Left lung (tissue), 10 donors: Measurements from ENCODE around the gene FLII. TPM values are rescaled to one million over a fixed set of nuclear protein-coding genes. Genes with fewer than 3 reads are reported as not detected.
A peak's percentile ranks its signal among the peaks of the same experiment; 100 is the strongest.

ENCODE experiments used
- ATAC-seq: fragments of 200-7000 bp; cut with Tn5 transposase; one replicate; pipeline ENCODE4 v1.9.1; 2020; ENCODE audit warnings: moderate library complexity
- DNase-seq, 4 donors: peaks; one replicate each; pipeline ENCODE4 v3.0.0-alpha.2; 2013 to 2020
- H3K27ac ChIP-seq, 2 donors: fragments of 200-600 bp; sonication (generic) in 1 of 2; one replicate each; pipeline versions ENCODE4 v1.5.0 to v1.8.0; 2020 to 2021
- H3K27me3 ChIP-seq, 2 donors: fragments of 200-600 bp; sonication (generic) in 1 of 2; one replicate each; pipeline versions ENCODE4 v1.5.0 to v1.8.0; 2020 to 2021
- H3K36me3 ChIP-seq, 2 donors: fragments of 200-600 bp; sonication (generic) in 1 of 2; one replicate each; pipeline versions ENCODE4 v1.5.0 to v1.8.0; 2020 to 2021
- H3K4me1 ChIP-seq, 2 donors: fragments of 200-600 bp; one replicate each; pipeline ENCODE4 v1.8.0; 2021
- H3K4me3 ChIP-seq, 2 donors: fragments of 200-600 bp; sonication (generic) in 1 of 2; one replicate each; pipeline versions ENCODE4 v1.5.0 to v1.8.0; 2020 to 2021; ENCODE audit warnings: mild to moderate bottlenecking in 1 of 2
- H3K9me3 ChIP-seq, 2 donors: fragments of 200-600 bp; sonication (generic) in 1 of 2; one replicate each; pipeline versions ENCODE4 v1.5.0 to v1.8.0; 2020 to 2021
- CTCF ChIP-seq, 2 donors: fragments of 200-600 bp; sonication (generic) in 1 of 2; IDR thresholded peaks; one replicate each; pipeline versions ENCODE4 v1.5.0 to v1.8.0; 2021; ENCODE audit warnings: antibody characterized with exemption in 2 of 2
- intact Hi-C, 2 donors: fragments of 100-400 bp; cut with DNase I; formaldehyde crosslinking; loops; one replicate each; pipeline versions ENCODE4 v1.11.2 to v1.14.2; 2022
- polyA plus RNA-seq, 6 donors: library from polyadenylated mRNA; unstranded; fragments of 120-200 nt; gene quantifications; one replicate each; pipeline ENCODE4 v1.2.1, GENCODE V29; 2013; ENCODE audit not compliant: insufficient read length in 6 of 6
- total RNA-seq, 2 donors: library from RNA; stranded (reverse); fragmentation: NEBNext Ultra II Directional; extraction: Animal tissue kit (Norgen Biotek cat#: 25700); gene quantifications; one replicate each; pipeline ENCODE4 v1.2.1, GENCODE V29; 2021
- donor health status: DM: no; HTN: yes; CAD: no.
- donor health status: DM: no; HTN: no; CAD: no.

Gene FLII
- total and polyA plus RNA-seq, 8 donors: 124 to 381 (median 146) TPM

GRCh38 chr17:18278867-18279266 lies 20.3 kb upstream of the FLII start:
- H3K36me3 ChIP-seq: peaks cover 3 to 96% of the 10 kb centered on the region in 2 donors
- ATAC-seq: no peak
- H3K4me3 ChIP-seq: no peak overlapping the region
- no peaks in the 10 kb centered on the region for H3K9me3 ChIP-seq
- intact Hi-C loops: no loop called here
- H3K27me3 ChIP-seq: no peaks in the 10 kb centered on the region
- H3K27ac ChIP-seq: no peak overlapping the region
- no peaks in the 10 kb centered on the region for H3K4me1 ChIP-seq
- TF ChIP-seq CTCF (IDR thresholded peaks at IDR 0.05): no peak
- DNase-seq: no peak

GRCh38 chr17:18277076-18277475 lies 18.5 kb upstream of the FLII start:
- Histone ChIP-seq H3K4me3 (no peak overlapping the region), H3K27me3 (no peaks in the 10 kb centered on the region), H3K36me3 (peaks cover 0 to 96% of the 10 kb centered on the region in 2 donors), H3K9me3 (no peaks in the 10 kb centered on the region), H3K4me1 (no peaks in the 10 kb centered on the region), H3K27ac (no peak overlapping the region)
- TF ChIP-seq CTCF (IDR thresholded peaks at IDR 0.05): no peak
- intact Hi-C loops: no loop called here
- ATAC-seq (no peak), DNase-seq (no peak)

- Histone ChIP-seq H3K9me3 (no peaks in the 10 kb centered on the region), H3K27ac (no peak overlapping the region), H3K4me3 (no peak overlapping the region), H3K4me1 (no peaks in the 10 kb centered on the region), H3K36me3 (peaks cover 0 to 41% of the 10 kb centered on the region in 2 donors), H3K27me3 (no peaks in the 10 kb centered on the region)
- intact Hi-C loops: no loop called here
- no peak for TF ChIP-seq CTCF (IDR thresholded peaks at IDR 0.05)
- ATAC-seq (no peak), DNase-seq (no peak)
Observed at GRCh38 chr17:18270046-18270931, 11.8 kb upstream of the FLII start.

- DNase-seq (no peak), ATAC-seq (peak; percentile 21)
- Histone ChIP-seq H3K9me3 (no peaks in the 10 kb centered on the region), H3K27ac (no peak overlapping the region), H3K27me3 (no peaks in the 10 kb centered on the region), H3K4me1 (no peaks in the 10 kb centered on the region), H3K4me3 (no peak overlapping the region), H3K36me3 (peaks cover 0 to 44% of the 10 kb centered on the region in 2 donors)
- intact Hi-C loops: no loop called here
- no peak for TF ChIP-seq CTCF (IDR thresholded peaks at IDR 0.05)
Observed at GRCh38 chr17:18267927-18268711, 9.6 kb upstream of the FLII start.

GRCh38 chr17:18267366-18267765 lies 8.8 kb upstream of the FLII start:
- DNase-seq: no peak
- intact Hi-C loops: no loop called here
- TF ChIP-seq CTCF (IDR thresholded peaks at IDR 0.05): no peak
- no peaks in the 10 kb centered on the region for H3K9me3 ChIP-seq
- no peak overlapping the region for H3K27ac ChIP-seq
- peaks cover 0 to 42% of the 10 kb centered on the region in 2 donors for H3K36me3 ChIP-seq
- H3K27me3 ChIP-seq: no peaks in the 10 kb centered on the region
- ATAC-seq: no peak
- H3K4me1 ChIP-seq: peaks cover 0 to under 1% of the 10 kb centered on the region in 2 donors
- H3K4me3 ChIP-seq: no peak overlapping the region
